Spleen (tissue), 7 donors: ENCODE measurements around the gene CCDC81.

Experiments used
- POLR2A ChIP-seq, 3 donors: fragments of 450-650 bp; IDR thresholded peaks; one replicate each; pipeline ENCODE4 v1.5.1; 2017; ENCODE audit warnings: antibody characterized with exemption in 3 of 3, mild to moderate bottlenecking in 1 of 3
- POLR2AphosphoS5 ChIP-seq, 3 donors: sonication (generic); formaldehyde crosslinking; IDR thresholded peaks; one replicate each; pipeline ENCODE4 v1.5.1; 2017; ENCODE audit warnings: antibody characterized with exemption in 3 of 3
- TF ChIP-seq, protein P1 (sequence below), 11 experiments: fragments of 200-600 bp in 7 of 11; fragments of 450-650 bp in 4 of 11; sonication (generic) in 4 of 11; IDR thresholded peaks in 8 of 11; conservative IDR thresholded peaks in 3 of 11; 1 replicate in 7 of 11; 2 replicates in 4 of 11; pipeline versions ENCODE4 v1.4.0 to v1.8.0; 2016 to 2021; ENCODE audit warnings: antibody characterized with exemption in 11 of 11, inconsistent platforms in 4 of 11, mild to moderate bottlenecking in 1 of 11
- donor health status: DM: no; HTN: no; CAD: no; lungs with moderate emphysema.
- donor health status: DM: no; HTN: no; CAD: no.
- donor health status: DM: no; HTN: no; CAD: no.

DNA sequence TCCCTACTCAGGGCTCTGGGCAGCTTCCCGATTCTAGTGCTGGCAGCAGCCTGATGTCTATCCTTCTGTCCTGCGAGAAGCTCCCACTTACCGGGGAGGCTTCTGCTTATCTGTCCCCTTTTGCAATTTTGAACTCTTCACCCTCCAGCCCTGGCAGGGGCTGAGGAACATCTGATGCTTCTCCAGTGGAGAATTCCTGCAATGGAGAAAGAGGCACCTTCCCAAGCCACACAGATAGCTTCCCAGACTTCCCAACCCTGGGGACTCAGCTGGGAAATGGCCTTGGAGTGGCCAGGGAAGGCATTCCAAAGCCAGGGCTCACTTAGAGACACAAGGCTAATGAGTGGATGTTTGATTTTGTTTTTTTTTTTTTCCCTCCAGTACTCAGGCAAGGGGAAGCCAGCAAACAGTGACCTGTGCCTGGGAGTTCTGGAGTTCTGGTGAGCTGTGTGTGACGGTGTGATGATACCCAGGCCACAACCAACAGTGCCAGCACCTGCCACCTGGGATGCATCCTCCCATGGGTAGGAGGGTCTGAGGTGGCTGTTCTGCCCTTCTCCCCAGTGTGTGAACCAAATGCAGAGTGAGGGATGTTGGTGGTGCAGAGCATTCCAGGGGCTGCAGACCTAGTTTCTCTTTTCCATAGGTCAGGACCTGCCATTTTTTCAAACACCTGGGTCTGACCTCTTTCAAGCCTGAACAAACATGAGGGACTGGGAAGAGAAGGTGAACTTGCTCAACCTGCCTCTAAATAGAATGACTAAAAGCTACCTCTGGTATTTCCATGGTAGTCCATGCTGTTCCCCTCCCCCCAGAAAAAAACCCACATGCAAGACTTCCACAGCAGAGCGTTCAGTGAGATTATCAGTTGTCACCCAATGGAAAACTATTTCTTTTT, 95.1 kb downstream of the CCDC81 start:
- TF ChIP-seq, protein P1, sequence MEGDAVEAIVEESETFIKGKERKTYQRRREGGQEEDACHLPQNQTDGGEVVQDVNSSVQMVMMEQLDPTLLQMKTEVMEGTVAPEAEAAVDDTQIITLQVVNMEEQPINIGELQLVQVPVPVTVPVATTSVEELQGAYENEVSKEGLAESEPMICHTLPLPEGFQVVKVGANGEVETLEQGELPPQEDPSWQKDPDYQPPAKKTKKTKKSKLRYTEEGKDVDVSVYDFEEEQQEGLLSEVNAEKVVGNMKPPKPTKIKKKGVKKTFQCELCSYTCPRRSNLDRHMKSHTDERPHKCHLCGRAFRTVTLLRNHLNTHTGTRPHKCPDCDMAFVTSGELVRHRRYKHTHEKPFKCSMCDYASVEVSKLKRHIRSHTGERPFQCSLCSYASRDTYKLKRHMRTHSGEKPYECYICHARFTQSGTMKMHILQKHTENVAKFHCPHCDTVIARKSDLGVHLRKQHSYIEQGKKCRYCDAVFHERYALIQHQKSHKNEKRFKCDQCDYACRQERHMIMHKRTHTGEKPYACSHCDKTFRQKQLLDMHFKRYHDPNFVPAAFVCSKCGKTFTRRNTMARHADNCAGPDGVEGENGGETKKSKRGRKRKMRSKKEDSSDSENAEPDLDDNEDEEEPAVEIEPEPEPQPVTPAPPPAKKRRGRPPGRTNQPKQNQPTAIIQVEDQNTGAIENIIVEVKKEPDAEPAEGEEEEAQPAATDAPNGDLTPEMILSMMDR (IDR thresholded peaks at IDR 0.05 in 8 of 11, conservative IDR thresholded peaks at IDR 0.05 in 3 of 11) = no peak
- TF ChIP-seq POLR2AphosphoS5 (IDR thresholded peaks at IDR 0.05) (no peak), POLR2A (IDR thresholded peaks at IDR 0.05) (no peak)
